GM19043 (cell line): ENCODE data around the gene SOCS2.

ENCODE experiments used
- ATAC-seq: cut with Tn5 transposase; IDR thresholded peaks from one replicate; pipeline ENCODE4 v1.9.1; 2021; ENCODE audit warnings: low read depth; ENCODE audit not compliant: unreplicated experiment

SOCS2 gene

GRCh38 chr12:93626160-93626559 lies 53.7 kb downstream of the SOCS2 start:
- no peak for ATAC-seq
